ENCODE data around the gene NBPF3.
A peak's percentile ranks its signal among the peaks of the same experiment; 100 is the strongest.
"Not testable (repeated sequence)": the region's sequence is repeated elsewhere in the genome, so short reads cannot be mapped to it uniquely, and the experiment has no call there.

NBPF3 gene

GRCh38 chr1:21517161-21517589, 77.2 kb downstream of the NBPF3 start:
- DNase-seq (ENCODE audit: insufficient read length, low spot score) = no peak
- no peak for FAIRE-seq

DNA sequence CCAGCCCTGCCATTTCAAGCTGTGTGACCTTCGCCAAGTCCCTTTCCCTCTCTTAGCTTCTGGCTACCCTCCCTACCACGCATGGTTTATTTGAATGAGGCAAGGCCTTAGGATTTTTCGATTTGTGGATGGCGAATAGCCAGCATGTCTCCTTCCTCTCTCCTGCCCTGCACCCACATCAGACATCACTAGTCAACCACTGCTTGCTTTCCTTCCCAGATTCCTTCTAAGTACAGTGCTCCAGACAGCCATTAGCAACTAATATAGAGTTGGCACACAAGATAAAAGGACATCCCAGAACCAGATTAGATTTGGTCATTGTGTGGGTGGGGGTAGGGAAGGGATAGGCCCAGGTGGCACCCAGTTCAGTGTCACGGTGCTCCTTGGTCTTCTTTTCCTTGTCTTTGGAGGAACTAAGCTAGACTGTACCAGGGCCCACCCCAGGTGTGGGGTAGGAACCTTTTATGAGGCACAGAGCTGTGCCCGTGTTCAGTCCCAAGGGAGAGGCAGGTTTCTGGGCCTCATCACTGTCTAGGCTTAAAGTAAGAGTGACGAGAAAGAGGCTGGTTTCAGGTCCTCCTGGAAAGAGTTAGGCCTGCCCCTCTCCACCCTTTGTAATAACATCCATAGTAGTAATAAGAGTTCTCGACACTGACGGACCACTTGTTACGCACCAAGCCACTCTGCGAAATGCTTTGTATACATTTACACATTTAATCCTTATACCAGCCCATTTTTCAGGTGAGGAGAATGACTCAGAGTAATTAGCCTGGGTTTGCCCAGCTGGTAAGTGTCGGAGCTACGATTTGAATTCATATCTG, 77.9 kb downstream of the NBPF3 start:
- peak; percentile 18 for FAIRE-seq
- no peak for DNase-seq (ENCODE audit: insufficient read length, low spot score)

- FAIRE-seq = no peak
- no peak for DNase-seq (ENCODE audit: insufficient read length, low spot score)
These were observed 79.0 kb downstream of the NBPF3 start for GRCh38 chr1:21518774-21519455.

DNA sequence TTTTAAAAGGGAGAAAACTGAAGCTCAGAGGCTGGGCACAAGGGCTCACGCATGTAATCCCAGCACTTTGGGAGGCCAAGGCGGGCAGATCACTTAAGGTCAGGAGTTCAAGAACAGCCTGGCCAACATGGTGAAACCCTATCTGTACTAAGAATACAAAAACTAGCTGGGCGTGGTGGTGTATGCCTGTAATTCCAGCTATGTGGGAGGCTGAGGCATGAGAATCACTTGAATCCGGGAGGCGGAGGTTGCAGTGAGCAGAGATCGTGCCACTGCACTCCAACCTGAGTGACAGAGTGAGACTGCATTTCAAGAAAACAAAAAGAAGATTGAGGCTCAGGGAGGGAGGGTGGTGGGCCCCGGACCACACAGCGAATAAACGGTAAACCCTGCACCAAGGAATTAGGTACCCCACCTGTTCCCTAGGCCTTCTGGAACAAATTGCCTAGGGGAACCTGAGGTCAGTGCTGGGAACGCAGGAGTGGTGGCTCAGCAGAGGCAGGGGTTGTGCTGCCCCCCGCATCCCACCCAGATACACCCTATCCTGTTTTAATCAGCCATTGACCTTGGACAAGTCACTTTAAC, 79.6 kb downstream of the NBPF3 start:
- FAIRE-seq; DNase-seq (ENCODE audit: insufficient read length, low spot score): not testable (repeated sequence)

DNA sequence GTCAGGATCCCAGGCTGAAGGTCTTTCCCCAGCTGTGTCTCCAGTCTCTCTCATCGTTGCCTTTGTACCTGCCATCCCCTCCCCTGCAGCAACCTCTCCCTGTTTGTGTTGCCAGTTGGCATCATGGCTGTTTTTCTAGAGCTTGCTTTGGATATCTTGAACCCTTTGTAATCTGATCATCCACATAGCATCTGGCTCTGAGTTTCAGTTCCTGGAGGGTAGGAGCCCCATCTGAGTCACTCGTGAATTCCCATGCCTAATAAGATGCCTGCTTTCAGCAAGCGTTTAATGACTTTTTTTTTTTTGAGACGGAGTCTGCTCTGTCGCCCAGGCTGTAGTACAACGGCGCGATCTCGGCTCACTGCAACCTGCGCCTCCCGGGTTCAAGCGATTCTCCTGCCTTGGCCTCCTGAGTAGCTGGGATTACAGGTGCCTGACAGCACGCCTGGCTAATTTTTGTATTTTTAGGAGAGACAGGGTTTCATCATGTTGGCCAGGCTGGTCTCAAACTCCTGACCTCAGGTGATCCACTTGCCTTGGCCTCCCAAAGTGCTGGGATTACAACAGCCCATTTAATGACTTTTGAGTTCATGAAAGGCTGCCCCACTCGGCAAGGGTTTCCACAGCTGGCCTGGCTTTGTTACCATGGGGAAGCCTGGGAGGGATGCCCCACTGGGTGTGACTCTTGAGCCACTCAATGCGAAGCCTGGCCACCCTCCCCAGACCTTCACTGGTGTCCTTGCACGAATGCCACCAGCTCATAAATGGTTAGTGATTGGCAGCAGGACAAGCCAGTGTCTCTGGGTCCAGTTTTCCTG, 81.2 kb downstream of the NBPF3 start:
- FAIRE-seq = no peak
- DNase-seq (ENCODE audit: insufficient read length, low spot score) = no peak

GRCh38 chr1:21521717-21522060, 81.8 kb downstream of the NBPF3 start:
- DNase-seq (ENCODE audit: insufficient read length, low spot score) = no peak
- FAIRE-seq = no peak

GRCh38 chr1:21522525-21523038, 82.6 kb downstream of the NBPF3 start:
- DNase-seq (ENCODE audit: insufficient read length, low spot score) (no peak), FAIRE-seq (no peak)

- FAIRE-seq (no peak), DNase-seq (ENCODE audit: insufficient read length, low spot score) (no peak)
These were observed 83.4 kb downstream of the NBPF3 start for GRCh38 chr1:21523297-21523813.

- DNase-seq (ENCODE audit: insufficient read length, low spot score) = no peak
- FAIRE-seq = no peak
These were observed 84.3 kb downstream of the NBPF3 start for GRCh38 chr1:21524220-21524619.

- DNase-seq (ENCODE audit: insufficient read length, low spot score) = no peak
- FAIRE-seq = no peak
These were observed 84.9 kb downstream of the NBPF3 start for GRCh38 chr1:21524686-21525339.

DNA sequence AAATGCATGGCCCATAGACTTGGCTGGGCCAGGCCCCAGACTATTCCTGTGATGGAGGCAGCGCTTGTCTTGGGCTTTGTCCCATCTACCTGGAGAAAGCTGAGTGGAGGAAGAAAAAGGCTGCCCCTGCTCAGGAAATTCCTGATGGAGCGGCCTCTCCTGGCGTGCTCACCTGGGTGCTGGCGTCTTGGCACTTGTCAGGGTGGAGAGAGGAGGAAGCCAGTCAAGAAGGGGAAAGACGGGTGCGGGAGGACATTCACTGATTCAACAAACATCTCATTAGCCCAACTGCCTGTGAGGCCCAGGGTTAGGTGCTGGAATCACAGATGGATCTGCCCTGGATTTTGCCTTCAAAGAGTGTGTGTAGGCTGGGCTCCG, 85.4 kb downstream of the NBPF3 start:
- FAIRE-seq (no peak), DNase-seq (ENCODE audit: insufficient read length, low spot score) (no peak)

DNA sequence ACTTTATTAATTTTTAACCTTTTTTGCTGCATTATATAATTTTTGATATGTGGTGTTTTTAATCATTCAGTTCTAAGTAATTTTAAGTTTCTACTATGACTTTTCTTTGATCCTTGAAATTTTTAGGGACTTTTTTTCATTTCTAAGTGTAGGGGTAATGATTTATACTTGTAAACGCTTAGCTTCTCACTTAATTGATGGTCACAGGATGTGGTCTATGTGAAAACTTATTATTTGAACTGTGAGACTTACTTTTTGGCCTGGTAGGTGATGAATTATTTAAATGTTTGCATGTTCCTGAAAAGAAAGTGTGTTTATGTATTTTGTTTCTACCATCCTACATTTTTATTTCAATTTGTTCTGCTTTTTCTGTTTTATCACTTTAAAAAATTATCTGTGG, 86.5 kb downstream of the NBPF3 start:
- peak; percentile 31 for FAIRE-seq
- no peak for DNase-seq (ENCODE audit: insufficient read length, low spot score)

- no peak for FAIRE-seq
- DNase-seq (ENCODE audit: insufficient read length, low spot score) = no peak
These were observed 90.6 kb downstream of the NBPF3 start for GRCh38 chr1:21530368-21531016.

DNA sequence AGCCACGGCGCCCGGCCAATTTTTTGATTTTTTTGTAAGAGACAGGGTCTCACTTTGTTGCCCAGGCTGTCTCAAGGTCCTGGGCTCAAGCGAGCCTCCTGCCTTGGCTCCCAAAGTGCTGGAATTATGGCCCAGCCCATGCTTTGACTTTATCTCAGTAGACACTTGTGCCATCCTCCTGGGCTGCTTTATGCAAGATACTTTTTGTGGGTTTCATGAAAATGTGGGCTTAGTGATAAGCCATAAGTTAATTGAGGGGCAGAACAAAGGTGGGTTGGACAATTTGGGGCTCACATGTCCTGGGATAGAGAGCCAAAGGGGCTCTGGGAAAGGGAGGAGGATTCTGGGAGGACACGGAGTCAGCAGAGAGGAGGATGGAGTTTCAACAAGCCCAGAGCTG, 91.3 kb downstream of the NBPF3 start:
- FAIRE-seq = no peak
- no peak for DNase-seq (ENCODE audit: insufficient read length, low spot score)

DNA sequence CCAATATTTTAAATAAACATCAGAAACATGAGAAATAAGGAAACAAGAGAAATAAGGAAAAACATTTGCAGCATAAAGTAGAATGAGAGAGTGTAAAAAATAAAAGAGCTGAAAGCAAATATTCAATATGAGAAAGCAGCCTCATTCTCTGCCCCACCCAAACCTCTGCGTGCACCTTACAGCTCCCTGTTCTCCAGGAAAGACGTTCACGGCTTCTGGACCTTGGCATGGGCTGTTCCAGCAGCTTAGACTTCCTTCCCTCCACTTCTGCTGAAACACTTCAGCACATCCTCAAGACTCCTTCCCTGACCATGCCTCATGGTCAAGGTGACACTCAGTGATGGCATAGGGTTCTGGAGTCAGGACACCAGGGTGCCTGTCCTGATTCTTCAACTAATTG, 92.6 kb downstream of the NBPF3 start:
- DNase-seq (ENCODE audit: insufficient read length, low spot score) (no peak), FAIRE-seq (no peak)

DNA sequence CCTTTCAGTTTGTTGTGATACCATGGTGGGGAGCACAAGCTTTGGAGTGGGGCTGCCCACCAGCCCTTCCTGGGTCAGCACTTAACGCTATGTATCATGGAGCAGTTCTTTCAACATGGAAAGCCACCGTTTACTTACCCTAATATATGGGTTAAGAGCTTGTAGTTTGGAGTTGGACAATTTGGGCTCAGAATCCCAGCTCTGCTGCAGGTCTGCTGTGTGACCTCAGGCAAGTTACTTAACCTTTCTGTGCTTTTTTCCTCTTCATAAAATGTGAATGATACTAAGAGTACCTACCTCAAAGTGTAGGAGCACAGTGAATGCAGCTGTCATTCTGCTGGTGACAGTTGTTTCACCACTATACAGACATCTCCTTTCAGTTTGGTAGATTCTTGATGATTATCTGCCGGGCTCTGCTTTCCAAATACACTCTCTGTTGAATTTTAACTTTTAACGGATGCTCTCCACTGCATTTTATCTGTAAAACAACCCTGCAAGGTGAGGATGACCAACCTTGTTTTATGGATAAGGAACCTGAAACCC, 93.1 kb downstream of the NBPF3 start:
- no peak for DNase-seq (ENCODE audit: insufficient read length, low spot score)
- no peak for FAIRE-seq

GRCh38 chr1:21534146-21534545, 94.2 kb downstream of the NBPF3 start:
- no peak for FAIRE-seq
- no peak for DNase-seq (ENCODE audit: insufficient read length, low spot score)

Measured in GM19239 (cell line).